GM21367 (cell line): ENCODE data around the gene ADAP1.
A peak's percentile ranks its signal among the peaks of the same experiment; 100 is the strongest.
"Not testable (repeated sequence)": the region's sequence is repeated elsewhere in the genome, so short reads cannot be mapped to it uniquely, and the experiment has no call there.

Source experiments
- ATAC-seq: cut with Tn5 transposase; IDR thresholded peaks from one replicate; pipeline ENCODE4 v1.9.1; 2021; ENCODE audit not compliant: unreplicated experiment

ADAP1 gene

DNA sequence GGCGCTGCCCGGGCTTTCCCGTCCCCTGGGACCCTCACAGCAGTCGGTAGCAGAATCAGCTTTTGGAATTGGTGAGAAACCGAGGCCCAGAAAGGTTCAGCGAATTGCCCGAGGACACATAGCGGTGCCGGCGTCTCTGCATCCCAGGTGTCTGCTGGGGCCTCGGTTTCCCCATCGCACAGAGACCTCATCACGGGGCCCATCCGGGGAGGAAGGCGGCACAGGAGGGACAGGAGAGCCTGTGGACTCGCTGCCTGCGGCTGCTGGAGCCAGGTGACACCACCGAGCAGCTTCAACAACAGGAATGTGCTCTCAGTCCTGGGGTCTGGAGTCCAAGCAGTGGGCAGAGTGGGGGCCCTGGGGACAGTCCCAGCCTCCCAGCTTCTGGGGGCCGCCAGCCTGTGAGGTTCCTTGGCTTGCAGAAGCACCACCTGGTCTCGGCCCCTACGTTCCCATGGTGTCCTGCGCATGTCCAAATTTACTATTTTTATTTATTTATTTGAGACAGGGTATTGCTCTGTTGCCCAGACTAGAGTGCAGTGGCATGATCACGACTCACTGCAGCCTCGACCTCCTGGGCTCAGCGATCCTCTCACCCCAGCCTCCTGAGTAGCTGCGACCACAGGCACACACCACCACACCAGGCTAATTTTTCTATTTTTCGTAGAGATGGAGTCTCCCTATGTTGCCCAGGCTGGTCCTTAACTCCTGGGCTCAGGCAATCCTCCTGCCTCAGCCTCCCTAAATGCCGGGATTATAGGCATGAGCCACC is 21.4 kb upstream of the ADAP1 start:
- peak; percentile 6 for ATAC-seq

DNA sequence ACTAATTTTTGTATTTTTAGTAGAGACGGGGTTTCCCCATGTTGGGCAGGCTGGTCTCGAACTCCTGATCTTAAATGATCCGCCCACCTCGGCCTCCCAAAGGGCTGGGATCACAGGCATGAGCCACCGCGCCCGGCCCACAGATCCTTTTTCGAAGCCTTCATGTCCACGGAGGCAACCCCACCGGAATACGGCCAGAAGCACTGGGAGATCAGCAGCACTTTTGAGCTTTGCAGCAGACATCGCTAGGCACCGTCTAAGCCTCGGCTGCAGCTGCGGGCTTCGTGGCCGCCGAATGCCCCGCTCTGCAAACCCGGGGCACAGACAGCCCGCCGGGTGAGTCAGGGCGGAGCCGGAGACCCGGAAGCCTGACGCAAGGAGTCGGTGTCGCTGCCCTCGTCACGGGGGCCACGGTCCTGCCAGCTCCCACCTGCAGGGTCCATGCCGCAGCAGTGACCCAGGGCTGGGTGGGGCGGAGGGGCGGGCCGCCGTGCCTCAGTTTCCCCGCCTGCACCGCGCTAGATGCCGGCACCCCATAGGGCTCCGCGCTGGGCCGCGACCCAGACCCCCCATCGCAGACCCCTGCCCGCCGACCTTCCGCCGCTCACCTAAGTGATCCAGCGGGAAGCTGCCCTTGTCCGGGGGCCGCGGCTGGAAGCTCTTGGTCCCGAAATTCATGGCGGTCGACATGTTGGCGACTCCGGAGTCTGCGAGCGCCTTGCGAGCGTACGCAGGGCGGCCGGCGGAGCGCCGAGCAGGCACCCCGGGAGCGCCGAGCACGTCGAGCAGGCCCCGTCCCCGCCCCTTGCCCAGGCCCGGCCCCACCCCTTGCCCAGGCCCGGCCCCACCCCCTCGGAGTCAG is 20.6 kb upstream of the ADAP1 start, which contains the start of gene COX19:
TSS of gene COX19 (minus strand) at position 730 of the 862 bp plus-strand sequence. CDS start at position 690, 40 bp downstream.
- ATAC-seq = peak; percentile 62

DNA sequence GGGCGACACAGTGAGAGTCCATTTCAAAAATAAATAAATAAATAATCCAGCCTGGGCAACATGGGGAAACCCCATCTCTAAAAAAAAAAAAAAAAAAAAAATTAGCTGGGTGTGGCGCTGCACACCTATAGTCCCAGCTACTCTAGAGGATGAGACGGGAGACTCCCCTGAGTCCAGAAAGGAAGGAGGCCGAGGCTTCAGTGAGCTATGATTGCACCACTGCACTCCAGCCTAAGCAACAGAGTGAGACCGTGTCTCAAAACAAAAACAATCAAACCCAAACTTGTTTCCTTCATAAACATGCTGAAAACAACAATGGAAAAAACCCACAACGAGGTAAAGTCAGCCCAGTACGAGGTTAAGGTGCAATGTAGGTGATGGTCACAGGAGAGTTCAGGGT is 19.7 kb upstream of the ADAP1 start:
- no peak for ATAC-seq

DNA sequence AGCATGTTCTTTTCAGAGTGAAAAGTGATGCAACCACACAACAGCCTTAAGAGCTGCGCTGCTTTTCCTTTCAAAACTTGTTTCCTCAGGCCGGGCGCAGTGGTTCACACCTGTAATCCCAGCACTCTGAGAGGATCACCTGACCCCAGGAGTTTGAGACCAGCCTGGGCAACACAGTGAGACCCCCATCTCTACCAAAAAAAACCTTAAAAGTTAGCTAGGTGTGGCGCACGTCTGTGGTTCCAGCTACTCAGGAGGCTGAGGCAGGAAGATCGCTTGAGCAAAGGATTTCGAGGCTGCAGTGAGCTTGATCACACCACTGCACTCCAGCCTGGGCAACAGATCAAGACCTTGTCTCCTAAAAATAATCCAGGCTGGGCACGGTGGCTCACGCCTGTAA is 18.8 kb upstream of the ADAP1 start:
- ATAC-seq = no peak

DNA sequence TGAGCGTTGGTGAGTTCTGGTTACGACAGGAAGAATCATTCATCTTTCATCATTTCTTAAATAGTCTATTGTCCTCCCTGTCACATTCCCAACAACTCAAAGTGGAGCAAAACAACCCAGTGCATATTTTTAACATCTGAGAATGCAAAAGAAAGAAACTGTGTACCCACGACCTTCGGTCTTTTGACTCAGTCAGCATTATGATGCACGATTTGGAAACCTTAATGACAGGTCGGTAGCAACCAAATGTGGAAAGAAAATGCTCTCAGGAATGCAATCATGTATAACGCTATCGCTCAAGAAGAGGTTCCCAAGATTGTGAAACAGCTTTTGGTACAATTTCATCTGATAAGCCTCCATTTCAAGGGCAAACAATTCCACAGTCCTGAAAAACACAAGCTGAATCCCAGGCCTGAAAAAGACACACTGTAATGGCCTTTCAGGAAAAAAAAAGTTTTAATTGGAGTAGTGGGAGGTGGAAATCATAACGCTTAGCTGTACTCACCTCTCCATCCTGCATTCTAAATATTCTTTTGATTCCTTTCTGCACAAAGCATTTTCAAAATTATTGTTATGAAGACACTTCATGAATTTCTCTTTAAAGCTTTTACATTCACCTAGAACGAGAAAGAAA is 18.3 kb upstream of the ADAP1 start:
- no peak for ATAC-seq

DNA sequence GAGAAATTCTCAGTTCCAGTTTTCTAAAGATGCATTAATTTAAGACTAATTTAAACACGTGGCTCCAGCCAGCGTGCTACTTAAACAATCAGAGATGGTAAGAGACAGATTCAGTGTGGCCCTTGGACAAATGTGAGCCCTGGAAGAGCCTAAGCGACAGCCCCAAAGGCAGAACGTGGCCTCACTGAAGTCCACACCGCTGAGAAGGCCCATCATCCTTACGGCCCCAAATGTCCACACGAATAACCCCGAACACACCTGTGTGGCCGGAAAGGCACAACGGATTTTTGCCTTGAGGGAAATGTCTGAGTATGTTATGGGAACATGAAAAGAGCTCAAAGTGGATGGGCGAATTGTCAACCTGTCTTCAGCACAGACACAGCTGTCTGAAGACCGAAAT is 17.6 kb upstream of the ADAP1 start:
- no peak for ATAC-seq

DNA sequence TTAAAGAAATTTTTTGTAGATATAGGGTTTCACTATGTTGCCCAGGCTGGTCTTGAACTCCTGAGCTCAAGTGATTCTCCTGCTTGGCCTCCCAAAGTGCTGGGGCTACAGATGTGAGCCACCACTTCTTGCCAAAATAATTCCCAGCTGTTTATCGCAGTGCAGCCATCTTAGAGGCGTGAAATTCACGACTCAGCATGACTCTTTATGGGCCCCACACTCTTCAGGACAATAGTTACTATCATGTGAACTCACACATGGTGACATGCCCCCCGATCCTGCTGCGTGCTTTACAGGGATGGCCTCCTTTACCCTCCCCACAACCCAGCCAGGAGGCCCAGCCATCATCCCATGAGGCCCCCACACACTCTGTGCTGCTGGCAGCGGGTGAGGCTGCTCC is 16.3 kb upstream of the ADAP1 start:
- no peak for ATAC-seq

DNA sequence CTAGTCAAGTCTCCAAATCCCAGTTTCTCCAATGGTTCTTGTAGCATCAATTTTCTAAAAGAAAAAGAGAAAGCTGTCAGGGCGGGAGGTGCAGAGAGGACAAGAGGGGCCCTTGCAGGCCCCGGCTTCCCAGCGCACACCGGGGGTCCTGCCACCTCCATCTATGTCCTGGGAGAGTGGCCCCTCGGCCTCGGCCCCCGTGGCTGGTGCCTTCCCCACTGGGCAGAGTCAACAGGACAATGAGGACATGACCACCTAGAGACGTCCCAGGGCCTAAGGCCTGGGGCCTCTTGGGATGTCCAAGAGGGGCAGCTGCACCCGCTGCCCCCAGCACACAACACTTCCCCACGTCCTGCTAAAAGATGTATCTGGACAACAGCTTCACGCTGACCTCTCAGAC is 14.9 kb upstream of the ADAP1 start:
- ATAC-seq = no peak

DNA sequence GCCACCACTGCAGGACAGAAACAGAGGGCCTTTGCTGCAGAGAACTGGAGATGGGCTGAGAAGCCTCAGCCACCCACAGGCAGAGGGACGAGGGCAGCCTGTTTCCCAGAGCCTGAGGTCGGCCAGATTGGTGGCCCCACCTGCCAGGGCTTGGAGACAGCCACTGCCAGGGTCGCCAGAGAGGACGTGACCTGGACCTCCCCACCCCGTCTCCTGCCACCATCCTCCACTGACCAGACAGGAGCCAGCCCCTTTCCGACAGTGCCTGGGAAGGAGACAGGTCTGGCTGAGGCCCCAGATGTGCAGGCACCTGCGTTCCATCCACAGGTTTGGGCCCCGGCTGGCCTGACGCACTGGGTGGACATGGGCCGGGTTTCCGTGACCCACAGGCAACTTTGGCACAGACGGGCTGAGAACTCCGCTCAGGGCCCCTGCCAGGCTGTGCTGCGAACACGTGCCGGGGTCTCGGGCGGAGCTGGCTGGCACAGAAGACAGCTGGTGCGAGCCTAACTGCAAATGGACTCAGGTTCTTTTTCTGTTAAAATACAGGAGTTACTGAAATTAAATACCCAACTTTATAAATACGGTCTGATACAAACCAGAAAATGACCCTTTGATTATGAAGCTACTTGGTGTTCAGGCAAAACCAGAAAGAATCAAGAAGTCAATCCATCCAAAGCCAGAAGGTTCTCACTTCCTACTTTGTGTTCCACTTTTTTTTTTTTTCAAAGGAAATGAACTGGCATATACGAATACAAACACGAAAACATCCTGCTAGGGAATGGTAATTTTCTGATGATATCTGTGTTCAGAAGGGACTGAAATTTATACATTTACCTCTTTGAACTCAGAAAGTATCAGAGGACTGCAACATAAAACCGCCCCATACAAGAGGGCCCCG is 14.0 kb upstream of the ADAP1 start:
- ATAC-seq = no peak

DNA sequence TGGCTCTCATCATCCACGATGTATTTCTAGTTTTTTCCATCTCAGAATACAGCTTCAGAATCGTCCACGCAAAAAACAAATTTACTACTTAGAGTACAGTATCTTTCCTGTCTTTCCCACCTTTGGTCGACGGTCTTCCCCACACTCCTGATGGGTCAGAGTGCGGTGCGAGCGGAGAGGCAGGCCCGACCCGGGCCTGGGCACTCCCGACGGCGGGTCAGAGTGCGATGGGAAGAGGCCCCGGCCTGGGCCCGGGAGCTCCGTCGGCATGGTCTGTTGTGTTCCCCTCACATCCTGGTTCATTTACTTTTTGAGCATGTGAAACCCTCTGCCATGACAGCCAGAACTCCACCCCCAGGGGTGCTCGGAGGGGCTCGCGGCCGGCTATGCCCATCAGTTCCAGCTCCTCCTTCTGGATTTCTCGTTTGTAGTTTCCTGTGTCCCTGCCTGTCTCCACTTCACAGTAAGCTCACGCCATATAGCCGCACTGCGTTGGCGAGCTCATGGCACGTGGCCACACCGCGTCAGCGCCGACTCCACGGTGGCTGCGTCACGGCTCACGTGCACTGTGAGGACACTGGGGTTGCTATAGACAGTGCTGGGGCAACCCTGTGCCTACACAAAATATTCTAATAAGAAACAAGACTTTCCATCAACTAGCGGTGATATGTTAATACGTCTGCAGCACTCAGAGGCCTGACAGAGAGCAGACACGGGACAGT is 13.0 kb upstream of the ADAP1 start:
- no peak for ATAC-seq

DNA sequence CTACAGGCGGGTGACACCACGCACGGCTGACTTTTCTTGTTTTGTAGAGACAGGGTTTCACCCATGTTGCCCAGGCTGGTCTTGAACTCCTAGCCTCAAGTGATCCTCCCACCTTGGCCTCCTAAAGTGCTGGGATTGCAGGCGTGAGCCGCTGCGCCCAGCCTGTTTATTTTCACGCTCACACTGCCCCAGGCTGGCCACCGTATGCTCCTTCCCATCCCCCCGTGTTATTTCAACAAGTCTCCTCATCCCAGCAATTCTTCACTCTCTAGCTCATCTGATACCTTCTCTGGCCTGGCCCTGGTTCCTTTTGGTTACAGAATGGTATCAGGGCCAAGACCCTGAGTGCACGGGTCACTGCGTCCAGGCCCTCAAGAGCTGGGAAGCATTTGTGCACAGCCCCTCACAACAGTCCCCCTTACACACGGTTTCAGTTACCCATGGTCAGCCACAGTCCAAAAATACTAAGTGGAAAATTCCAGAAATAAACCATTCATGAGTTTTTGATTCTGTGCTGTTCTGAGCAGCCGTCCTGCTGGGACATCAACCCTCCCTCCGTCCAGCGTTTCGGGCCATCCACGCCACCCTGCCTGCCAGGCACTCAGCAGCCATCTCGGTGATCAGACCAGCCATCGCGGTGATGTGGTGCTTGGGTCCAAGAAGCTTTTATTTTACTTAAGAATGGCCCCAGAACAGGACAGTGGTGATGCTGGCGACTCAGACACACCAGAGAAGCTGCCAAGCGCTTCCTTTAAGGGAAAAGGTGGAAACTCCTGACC is 12.0 kb upstream of the ADAP1 start:
- ATAC-seq = no peak

DNA sequence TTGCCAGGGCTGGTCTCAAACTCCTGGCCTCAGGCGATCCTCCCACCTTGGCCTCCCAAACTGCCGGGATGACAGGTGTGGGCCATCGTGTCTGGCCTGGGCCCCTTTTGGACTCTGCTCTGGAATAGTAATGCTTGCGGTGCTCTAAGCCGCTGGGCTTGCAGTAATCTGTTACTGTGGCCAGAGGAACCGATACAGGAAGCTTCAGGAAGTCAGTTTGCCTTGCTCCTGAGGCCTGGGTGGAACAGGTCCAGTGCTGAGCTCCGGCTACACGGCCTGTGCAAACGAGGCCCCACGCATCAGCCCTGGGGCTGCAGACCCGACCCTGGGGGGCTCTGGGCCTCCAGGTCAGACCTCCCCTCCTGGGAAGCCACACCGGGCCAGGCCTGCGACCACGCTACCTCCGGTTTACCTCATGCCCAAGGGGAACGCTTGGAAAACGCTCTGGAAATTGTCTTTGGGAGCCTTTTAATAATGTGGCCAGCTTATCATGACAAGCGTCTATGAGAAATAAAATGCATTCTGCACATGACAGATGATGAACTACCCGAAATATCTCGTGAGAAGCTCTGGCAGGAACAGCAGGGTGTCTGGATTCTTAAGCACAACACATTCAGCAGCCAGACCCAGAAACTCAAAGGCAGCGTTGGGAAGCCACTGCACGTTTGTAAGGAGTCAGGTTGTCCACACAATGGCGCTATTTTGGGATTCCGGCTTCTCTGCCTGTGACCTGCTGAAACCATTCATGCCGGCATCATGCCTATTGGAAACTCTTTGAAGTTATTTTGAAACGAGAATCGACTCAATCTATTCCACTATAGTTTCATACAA is 10.1 kb upstream of the ADAP1 start:
- ATAC-seq = no peak

DNA sequence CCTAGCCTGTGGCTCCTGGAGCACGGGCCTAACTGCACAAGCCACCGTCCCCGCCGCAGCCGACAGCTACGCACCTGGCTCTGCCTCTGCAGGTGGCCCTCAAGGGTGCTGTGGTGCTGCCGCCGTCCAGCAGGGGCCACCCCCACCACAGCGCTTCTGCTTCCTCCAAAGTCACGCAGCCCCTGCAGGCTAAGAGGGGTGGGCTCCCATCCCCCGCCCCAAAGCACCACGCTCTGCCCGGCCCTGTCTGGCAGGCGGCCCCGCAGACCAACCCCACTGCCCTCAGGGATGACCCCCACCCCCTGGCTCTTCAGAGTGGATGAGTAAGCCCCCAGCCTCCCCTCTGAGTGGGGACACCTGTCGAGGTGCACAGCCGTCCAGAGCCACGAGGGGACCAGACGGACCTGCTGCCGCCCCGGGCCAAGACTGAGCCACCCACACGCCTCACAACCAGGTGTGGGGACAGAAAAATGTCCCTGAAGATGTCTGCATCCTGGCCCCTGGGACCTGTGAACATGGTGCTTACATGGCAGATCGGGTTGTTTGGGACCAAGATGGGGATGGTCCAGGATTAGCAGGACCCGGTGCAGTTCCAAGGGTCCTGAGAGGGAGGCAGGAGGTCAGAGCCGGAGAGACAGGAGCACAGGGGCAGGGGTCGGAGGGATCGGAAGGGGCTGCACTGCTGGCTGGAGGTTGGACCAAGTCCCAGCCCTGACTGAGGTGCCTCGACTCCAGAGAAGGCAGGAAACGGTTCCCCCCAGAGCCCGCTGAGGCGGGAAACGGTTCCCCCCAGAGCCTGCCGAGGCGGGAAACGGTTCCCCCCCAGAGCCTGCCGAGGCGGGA is 9.0 kb upstream of the ADAP1 start:
- ATAC-seq = no peak

DNA sequence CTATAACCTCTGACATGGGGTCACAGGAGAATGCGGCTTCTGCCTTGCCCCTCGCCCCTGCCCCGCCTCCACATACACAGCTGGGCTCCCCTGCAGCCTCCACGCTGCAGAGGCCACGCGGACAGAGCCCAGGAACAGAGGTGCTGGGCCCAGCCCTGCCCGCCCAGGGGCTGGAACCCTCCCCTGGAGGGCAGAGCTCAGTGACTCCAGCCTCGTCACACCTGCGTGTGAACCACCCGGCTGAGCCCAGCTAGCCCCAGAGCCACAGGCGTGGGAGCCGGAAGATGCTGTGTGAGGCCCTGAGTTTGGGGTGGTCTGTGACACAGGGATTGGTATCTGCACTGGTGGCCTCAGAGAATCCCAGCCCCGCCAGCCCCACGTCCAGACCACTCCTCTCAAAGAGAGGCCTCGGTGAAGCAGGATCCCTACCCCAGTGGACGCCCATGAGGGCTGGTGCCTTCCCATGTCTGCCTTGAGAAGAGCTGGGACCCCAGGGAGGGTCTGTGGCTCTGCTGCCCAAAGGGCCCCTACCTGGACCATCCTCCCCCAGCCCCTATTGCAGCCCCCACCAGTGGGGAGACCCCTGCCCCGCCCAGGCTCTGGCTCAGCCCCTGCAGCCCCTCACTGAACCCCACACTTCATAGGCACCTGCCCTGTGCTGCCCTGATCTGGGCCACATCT is 8.1 kb upstream of the ADAP1 start:
- no peak for ATAC-seq

DNA sequence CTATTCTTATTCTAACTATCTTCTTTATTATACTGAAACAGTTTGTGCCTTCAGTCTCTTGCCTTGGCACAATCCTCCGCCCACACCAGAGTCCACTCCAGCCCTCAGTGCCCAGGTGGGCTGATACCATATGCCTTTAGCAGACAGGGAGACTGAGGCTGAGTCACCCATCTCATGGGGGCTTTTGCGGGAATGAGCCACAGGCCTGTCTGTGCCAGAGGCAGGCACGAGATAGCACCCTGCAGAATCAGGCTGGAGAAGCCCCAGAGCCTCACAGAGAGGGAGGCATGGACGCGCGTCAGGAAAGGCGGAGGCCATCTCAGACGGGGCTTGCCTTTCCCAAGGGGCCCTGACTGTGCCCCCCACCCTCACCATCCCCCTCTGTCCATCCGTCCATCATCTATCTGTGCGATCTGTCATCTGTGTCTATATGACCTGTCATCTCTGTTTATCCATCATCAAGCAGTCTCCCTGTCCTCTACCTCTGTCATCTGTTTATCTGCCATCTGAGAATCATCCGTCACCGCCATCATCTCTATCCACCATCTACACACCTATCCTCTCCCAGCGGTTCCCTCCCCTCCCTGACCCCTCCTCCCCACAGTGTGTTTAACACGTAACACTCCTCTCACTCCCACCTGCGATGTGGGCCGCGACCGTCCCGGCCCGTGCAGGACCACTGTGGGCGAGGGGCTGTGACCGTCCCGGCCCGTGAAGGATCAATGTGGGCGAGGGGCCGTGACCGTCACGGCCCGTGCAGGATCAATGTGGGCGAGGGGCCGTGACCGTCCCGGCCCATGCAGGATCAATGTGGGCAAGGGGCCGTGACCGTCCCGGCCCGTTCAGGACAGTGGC is 7.3 kb upstream of the ADAP1 start:
- no peak for ATAC-seq

DNA sequence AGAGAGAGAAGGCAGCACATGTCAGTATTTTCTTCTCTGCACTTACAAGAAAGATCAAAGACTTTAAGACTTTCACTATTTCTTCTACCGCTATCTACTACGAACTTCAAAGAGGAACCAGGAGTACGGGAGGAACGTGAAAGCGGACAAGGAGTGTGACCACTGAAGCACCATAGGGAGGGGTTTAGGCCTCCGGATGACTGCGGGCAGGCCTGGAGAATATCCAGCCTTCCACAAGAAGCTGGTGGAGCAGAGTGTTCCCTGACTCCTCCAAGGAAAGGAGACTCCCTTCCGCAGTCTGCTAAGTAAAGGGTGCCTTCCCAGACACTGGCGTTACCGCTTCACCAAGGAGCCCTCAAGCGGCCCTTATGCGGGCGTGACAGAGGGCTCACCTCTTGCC is 6.5 kb upstream of the ADAP1 start:
- ATAC-seq = not testable (repeated sequence)
